Measurements from ENCODE around the gene GOLGA5. TPM values are rescaled to one million over a fixed set of nuclear protein-coding genes. Genes with fewer than 3 reads are reported as not detected.

Gene GOLGA5
- total RNA-seq, 2 donors from 2014 or later = 32.9 to 49.4 TPM

DNA sequence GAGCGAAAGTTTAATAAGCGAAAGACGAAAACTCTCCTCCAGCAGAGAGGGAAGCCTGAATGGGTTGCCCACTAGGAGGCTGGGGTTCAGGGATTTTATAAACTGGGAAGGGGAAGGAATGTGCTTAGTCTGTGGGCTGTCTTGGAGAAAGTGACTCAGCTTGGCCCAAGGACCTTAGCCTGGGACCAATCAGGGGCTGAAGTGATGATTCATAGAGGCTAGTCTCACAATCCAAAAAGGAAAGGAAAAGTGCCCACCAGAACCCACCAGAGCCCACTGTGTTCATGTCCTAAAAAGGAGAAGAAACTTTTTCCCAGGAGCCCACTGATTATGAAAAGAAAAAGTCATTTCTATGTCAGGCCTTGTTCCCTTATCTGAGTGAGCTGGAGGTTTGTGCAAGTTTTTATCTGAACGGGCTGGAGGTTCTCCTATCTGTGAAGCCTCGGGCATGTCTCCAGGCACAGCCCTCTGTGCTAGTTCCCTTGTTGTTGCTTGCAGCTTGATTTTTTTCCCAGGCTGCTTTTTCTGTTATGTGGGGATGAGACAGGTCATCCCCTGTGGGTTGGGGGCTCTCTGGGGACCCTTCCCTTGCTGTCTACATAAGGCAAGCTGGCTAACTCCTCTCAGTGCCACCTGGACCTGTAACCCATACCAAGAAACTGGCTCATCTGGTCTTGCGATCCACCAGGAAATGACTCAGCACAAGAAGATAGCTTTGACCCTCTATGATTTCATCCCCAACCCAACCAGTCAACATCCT is 8.3 kb upstream of the GOLGA5 start:
- TF ChIP-seq, protein P1, sequence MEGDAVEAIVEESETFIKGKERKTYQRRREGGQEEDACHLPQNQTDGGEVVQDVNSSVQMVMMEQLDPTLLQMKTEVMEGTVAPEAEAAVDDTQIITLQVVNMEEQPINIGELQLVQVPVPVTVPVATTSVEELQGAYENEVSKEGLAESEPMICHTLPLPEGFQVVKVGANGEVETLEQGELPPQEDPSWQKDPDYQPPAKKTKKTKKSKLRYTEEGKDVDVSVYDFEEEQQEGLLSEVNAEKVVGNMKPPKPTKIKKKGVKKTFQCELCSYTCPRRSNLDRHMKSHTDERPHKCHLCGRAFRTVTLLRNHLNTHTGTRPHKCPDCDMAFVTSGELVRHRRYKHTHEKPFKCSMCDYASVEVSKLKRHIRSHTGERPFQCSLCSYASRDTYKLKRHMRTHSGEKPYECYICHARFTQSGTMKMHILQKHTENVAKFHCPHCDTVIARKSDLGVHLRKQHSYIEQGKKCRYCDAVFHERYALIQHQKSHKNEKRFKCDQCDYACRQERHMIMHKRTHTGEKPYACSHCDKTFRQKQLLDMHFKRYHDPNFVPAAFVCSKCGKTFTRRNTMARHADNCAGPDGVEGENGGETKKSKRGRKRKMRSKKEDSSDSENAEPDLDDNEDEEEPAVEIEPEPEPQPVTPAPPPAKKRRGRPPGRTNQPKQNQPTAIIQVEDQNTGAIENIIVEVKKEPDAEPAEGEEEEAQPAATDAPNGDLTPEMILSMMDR (IDR thresholded peaks at IDR 0.05) = no peak
- H3K27me3 ChIP-seq = no peaks in the 10 kb centered on the region
- DNase-seq = no peak

DNA sequence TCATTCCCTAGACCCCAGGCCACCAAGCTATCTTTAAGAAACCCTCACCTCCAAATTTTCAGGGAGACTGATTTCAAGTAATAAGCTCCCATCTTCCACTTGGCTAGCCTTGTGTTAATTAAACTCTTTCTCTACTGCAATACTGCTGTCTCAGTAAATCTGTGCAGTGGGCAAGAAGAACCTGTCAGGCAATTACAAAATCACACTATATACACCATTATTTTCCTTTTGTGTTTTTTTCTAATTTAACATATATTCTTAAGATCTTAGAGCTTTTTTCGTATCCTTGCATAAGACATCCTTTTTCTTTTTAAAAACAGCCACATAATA is 7.7 kb upstream of the GOLGA5 start:
- Histone ChIP-seq H3K36me3 (no peaks in the 10 kb centered on the region), H3K4me1 (no peaks in the 10 kb centered on the region), H3K9ac (ENCODE audit: low read depth in 2 of 2, low read length in 2 of 2) (no peak overlapping the region), H3K27ac (peak overlapping the region; percentile 27), H3K27me3 (no peaks in the 10 kb centered on the region), H3K4me3 (no peak overlapping the region), H3K9me3 (no peaks in the 10 kb centered on the region)
- TF ChIP-seq, protein P1 (IDR thresholded peaks at IDR 0.05) = no peak
- no peak for DNase-seq
- intact Hi-C loops (cut with DNase I) = no loop called here

More for the DNA sequence above, 8.3 kb upstream of the GOLGA5 start:
- H3K9me3 ChIP-seq = no peaks in the 10 kb centered on the region
- no peaks in the 10 kb centered on the region for H3K4me1 ChIP-seq
- H3K9ac ChIP-seq (ENCODE audit: low read depth in 2 of 2, low read length in 2 of 2) = no peak overlapping the region
- intact Hi-C loops (cut with DNase I) = no loop called here
- H3K36me3 ChIP-seq = no peaks in the 10 kb centered on the region
- no peak overlapping the region for H3K4me3 ChIP-seq
- peak overlapping the region; percentile 27 for H3K27ac ChIP-seq

DNA sequence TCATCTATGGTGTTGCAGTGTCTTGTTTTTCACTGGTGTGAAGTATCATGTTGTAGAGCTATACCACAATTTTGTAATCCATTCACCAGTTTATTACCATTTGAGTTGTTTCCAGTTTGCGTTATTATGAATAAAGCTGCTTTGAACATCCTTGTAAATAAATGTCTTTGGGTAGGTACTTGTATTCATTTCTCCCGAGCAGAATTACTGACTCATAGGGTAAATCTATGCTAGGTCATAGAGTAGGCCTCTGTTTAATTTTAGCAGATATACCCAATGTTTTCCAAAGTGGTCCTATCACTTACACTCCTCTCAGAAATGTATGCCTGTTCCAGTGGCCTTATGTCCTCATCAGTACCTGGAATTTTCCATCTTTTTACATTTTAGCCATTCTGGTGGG is 6.6 kb upstream of the GOLGA5 start:
- Histone ChIP-seq H3K4me3 (no peak overlapping the region), H3K9ac (ENCODE audit: low read depth in 2 of 2, low read length in 2 of 2) (no peak overlapping the region), H3K36me3 (no peaks in the 10 kb centered on the region), H3K27me3 (no peaks in the 10 kb centered on the region), H3K27ac (no peak overlapping the region), H3K4me1 (no peaks in the 10 kb centered on the region), H3K9me3 (no peaks in the 10 kb centered on the region)
- TF ChIP-seq, protein P1 (IDR thresholded peaks at IDR 0.05) = no peak
- intact Hi-C loops (cut with DNase I) = no loop called here
- no peak for DNase-seq

DNA sequence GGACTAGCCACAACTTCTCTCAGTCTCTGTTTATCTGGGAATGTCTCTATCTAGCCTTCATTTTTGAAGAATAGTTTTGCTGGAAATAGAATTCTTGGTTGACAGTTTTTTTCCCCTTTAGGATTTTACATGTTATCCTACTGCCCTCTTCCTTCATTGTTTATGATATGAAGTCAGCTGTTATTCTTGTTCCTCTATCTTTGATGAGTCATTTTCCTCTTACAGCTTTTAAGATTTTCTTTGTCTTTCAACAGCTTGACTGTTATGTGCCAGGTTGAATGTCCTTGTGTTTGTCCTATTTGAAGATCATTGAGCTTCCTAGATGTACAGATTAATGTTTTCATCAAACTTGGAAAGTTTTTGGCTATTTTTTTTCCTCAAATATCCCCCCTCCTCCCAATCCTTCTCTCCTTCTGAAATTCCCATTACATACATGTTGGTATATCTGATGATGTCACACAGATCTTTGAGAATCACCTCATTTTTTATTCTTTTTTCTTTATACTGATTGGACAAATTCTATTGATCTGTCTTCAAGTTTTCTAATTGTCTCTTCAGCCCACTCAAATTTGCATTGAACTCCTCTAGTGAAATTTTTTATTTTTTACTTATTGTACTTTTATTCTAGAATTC is 4.5 kb upstream of the GOLGA5 start:
- Histone ChIP-seq H3K4me3 (no peak overlapping the region), H3K9me3 (no peaks in the 10 kb centered on the region), H3K27me3 (no peaks in the 10 kb centered on the region), H3K9ac (ENCODE audit: low read depth in 2 of 2, low read length in 2 of 2) (no peak overlapping the region), H3K36me3 (no peaks in the 10 kb centered on the region), H3K4me1 (no peaks in the 10 kb centered on the region), H3K27ac (no peak overlapping the region)
- TF ChIP-seq, protein P1 (IDR thresholded peaks at IDR 0.05) = no peak
- no peak for DNase-seq
- intact Hi-C loops (cut with DNase I) = no loop called here

DNA sequence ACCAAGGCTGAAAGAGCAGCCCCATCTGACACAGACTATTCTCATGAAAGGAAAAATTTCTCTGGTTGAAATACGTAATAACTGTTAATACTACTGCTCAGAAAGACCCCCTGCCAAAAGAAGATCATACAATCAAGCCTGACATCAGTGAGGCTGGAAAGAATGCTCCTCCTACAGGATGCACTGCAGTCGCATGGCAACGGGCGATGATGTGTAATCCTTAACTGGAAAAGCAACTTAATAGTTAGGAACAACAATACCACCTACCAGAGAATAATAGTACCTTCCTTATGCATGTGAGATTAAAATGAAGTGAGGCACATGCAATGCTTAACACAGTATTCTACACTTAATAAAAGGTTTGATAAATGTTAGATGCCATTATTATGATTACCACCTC is 1.2 kb upstream of the GOLGA5 start:
- H3K27me3 ChIP-seq = no peaks in the 10 kb centered on the region
- peak overlapping the region; percentile 49 for H3K27ac ChIP-seq
- peak overlapping the region in 1 of 2 donors; percentile 58 for H3K9ac ChIP-seq (ENCODE audit: low read depth in 2 of 2, low read length in 2 of 2)
- no peak for DNase-seq
- no peaks in the 10 kb centered on the region for H3K4me1 ChIP-seq
- no peaks in the 10 kb centered on the region for H3K9me3 ChIP-seq
- intact Hi-C loops (cut with DNase I) = no loop called here
- no peak overlapping the region for H3K4me3 ChIP-seq
- TF ChIP-seq, protein P1 (IDR thresholded peaks at IDR 0.05) = no peak
- H3K36me3 ChIP-seq = no peaks in the 10 kb centered on the region

Measured in colonic mucosa (tissue), 4 donors.